ENCODE measurements around the gene RP9.

RP9 gene

DNA sequence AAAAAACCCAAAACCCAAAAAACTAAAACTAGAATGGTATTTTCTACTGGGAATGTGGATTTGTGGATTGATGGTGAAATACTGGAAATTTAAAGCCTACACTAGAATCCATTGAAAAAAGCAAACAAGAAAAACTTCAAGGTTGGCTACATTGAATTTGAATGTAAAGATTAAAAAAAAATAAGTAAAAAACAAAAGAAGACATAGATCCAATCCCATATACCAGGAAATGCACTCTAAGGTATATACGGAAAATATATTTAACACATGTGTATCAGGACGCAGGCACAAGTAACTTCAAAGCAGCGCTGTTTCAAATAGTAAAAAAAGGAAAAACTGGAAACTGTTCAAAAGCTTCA, 19.4 kb upstream of the RP9 start:
- no peak for DNase-seq (ENCODE audit: low read depth)
- TF ChIP-seq, protein P1, sequence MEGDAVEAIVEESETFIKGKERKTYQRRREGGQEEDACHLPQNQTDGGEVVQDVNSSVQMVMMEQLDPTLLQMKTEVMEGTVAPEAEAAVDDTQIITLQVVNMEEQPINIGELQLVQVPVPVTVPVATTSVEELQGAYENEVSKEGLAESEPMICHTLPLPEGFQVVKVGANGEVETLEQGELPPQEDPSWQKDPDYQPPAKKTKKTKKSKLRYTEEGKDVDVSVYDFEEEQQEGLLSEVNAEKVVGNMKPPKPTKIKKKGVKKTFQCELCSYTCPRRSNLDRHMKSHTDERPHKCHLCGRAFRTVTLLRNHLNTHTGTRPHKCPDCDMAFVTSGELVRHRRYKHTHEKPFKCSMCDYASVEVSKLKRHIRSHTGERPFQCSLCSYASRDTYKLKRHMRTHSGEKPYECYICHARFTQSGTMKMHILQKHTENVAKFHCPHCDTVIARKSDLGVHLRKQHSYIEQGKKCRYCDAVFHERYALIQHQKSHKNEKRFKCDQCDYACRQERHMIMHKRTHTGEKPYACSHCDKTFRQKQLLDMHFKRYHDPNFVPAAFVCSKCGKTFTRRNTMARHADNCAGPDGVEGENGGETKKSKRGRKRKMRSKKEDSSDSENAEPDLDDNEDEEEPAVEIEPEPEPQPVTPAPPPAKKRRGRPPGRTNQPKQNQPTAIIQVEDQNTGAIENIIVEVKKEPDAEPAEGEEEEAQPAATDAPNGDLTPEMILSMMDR (IDR thresholded peaks at IDR 0.05; ENCODE audit: insufficient read depth, low read depth, low read length, missing control alignments), result no peak
- H3K4me3 ChIP-seq (ENCODE audit: low read depth, low read length), result peak overlapping the region; percentile 78

DNA sequence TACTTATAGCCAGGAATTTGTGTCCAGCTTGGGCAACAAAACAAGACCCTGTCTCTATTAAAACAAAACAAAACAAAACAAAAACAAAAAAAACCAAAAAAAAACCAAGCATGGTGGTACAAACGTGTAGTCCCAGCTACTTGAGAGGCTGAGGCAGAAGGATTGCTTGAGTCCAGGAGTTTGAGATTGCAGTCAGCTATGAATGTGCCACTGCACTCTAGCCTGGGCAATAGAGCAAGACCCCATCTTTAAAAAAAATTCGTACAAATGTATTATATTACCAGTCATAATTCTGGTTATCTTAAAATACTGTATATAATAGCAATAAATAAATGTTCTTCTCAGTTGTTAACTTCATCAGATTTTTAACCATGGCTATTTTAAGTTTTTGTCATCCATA, 17.9 kb upstream of the RP9 start:
- no peak for DNase-seq (ENCODE audit: low read depth)
- TF ChIP-seq, protein P1 (IDR thresholded peaks at IDR 0.05; ENCODE audit: insufficient read depth, low read depth, low read length, missing control alignments), result no peak
- H3K4me3 ChIP-seq (ENCODE audit: low read depth, low read length), result no peak overlapping the region

GRCh38 chr7:33118383-33118782, 9.2 kb upstream of the RP9 start:
- TF ChIP-seq, protein P1 (IDR thresholded peaks at IDR 0.05; ENCODE audit: insufficient read depth, low read depth, low read length, missing control alignments), result no peak
- DNase-seq (ENCODE audit: low read depth), result no peak
- H3K4me3 ChIP-seq (ENCODE audit: low read depth, low read length), result no peak overlapping the region

DNA sequence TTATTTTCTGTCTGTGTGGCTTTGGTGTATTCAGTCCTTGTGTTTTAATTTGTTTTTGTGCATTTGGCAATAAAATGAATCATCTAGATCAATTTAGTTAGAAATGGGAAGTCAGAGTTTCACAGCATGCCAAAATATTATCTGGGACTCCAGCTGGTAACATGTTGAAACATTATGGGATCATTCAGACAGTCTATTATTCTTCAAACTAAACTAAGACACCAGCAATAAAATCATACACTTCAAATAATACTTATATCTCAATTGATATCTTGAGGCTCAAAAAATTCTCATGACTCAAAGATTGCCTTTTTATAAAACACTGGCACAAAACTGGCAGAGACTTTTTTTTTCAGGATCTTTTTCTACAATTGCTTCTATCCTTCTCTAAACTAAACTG, 5.8 kb upstream of the RP9 start:
- DNase-seq (ENCODE audit: low read depth), result no peak
- TF ChIP-seq, protein P1 (IDR thresholded peaks at IDR 0.05; ENCODE audit: insufficient read depth, low read depth, low read length, missing control alignments), result no peak
- no peak overlapping the region for H3K4me3 ChIP-seq (ENCODE audit: low read depth, low read length)

DNA sequence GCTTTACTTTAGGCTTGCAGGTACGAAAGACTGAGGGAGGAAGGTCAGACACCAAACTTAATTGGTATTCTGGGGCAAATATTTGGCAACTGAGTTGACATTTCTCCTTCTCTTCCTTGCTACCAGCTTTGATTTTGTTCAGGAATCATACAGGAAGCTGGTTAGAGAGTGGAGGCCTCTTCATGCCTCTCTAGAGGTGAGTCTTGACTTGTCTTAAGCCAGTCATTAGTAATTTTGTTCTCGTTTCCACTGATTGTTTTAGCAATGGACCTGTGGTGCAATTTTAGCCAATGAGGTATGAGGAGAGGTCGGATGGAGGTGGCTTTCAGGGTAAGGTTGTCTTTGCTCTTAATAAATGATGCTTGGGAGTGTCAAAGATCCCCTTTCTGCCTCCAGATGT, 2.4 kb upstream of the RP9 start:
- TF ChIP-seq, protein P1 (IDR thresholded peaks at IDR 0.05; ENCODE audit: insufficient read depth, low read depth, low read length, missing control alignments), result no peak
- no peak overlapping the region for H3K4me3 ChIP-seq (ENCODE audit: low read depth, low read length)
- no peak for DNase-seq (ENCODE audit: low read depth)

GRCh38 chr7:33109758-33110238, 594 bp upstream of the RP9 start:
- peak overlapping the region; percentile 59 for H3K4me3 ChIP-seq (ENCODE audit: low read depth, low read length)
- TF ChIP-seq, protein P1 (IDR thresholded peaks at IDR 0.05; ENCODE audit: insufficient read depth, low read depth, low read length, missing control alignments), result no peak
- DNase-seq (ENCODE audit: low read depth), result no peak

DNA sequence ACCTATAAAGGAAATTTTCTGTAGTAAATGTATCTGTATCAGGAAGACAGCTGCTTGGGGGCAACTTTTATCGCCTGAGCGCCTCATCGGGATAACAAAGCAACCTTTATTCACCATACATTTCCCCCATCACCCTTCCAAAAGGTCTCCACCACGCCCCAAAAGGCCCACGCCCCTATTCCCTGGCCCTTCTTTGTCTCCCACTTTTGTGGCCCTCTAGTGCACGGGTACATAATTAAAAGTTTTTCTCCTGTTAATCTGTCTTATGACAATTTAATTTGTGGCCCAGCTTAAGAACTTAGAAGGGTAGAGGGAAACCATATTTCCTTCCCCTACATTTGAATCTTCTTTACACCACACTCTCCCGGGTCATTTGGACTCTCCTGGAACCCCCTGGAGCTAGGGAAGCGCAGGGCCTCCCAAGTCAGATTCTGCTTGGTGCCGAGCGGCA, 625 bp downstream of the RP9 start:
- TF ChIP-seq, protein P1 (IDR thresholded peaks at IDR 0.05; ENCODE audit: insufficient read depth, low read depth, low read length, missing control alignments), result no peak

More for the DNA sequence above, 625 bp downstream of the RP9 start:
- peak; percentile 19 for DNase-seq (ENCODE audit: low read depth)
- peak overlapping the region; percentile 93 for H3K4me3 ChIP-seq (ENCODE audit: low read depth, low read length)

Data from GM12865 (cell line).